HFF-Myc (cell line): ENCODE measurements around the gene RGS16.

Source experiments
- DNase-seq: peaks from one replicate; pipeline ENCODE4 v3.0.0-alpha.2; 2011; ENCODE audit warnings: low read depth; ENCODE audit errors: extremely low read depth
- H3K4me3 ChIP-seq: replicated peaks from 2 replicates; pipeline ENCODE4 v1.5.1; 2011; ENCODE audit warnings: low read depth, mild to moderate bottlenecking, control low read depth, low read length
- TF ChIP-seq, protein P1 (sequence below): IDR thresholded peaks from 2 replicates; pipeline ENCODE4 v1.5.1; 2012; ENCODE audit warnings: mild to moderate bottlenecking, low read depth, low read length, control low read depth; ENCODE audit errors: missing control alignments

Gene RGS16

GRCh38 chr1:182630586-182630985, 26.4 kb upstream of the RGS16 start:
- H3K4me3 ChIP-seq = no peak overlapping the region
- TF ChIP-seq, protein P1, sequence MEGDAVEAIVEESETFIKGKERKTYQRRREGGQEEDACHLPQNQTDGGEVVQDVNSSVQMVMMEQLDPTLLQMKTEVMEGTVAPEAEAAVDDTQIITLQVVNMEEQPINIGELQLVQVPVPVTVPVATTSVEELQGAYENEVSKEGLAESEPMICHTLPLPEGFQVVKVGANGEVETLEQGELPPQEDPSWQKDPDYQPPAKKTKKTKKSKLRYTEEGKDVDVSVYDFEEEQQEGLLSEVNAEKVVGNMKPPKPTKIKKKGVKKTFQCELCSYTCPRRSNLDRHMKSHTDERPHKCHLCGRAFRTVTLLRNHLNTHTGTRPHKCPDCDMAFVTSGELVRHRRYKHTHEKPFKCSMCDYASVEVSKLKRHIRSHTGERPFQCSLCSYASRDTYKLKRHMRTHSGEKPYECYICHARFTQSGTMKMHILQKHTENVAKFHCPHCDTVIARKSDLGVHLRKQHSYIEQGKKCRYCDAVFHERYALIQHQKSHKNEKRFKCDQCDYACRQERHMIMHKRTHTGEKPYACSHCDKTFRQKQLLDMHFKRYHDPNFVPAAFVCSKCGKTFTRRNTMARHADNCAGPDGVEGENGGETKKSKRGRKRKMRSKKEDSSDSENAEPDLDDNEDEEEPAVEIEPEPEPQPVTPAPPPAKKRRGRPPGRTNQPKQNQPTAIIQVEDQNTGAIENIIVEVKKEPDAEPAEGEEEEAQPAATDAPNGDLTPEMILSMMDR = no peak
- DNase-seq = no peak

GRCh38 chr1:182629499-182630096, 25.4 kb upstream of the RGS16 start:
- TF ChIP-seq, protein P1 = no peak
- no peak for DNase-seq
- no peak overlapping the region for H3K4me3 ChIP-seq

DNA sequence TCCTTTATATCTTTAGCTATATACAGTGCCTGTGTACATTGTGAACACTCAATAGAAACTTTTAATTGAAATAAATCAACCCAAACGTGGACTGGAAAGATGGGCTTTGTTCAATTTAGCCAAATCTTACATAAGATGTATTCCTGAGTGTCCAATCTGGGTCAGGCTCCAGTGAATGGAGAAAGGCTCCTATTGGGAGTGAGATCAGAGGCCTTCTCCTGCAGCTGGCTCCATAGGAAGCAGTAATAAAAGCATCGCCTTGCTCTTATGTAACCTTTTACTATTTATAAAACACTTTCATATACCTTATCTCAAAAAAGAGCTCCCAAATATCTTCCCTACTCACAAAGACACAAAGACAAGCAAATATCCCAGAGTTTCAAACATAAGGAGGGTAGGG, 24.9 kb upstream of the RGS16 start:
- no peak for DNase-seq
- TF ChIP-seq, protein P1 = no peak
- H3K4me3 ChIP-seq = no peak overlapping the region

GRCh38 chr1:182628657-182629056, 24.5 kb upstream of the RGS16 start:
- TF ChIP-seq, protein P1 = no peak
- no peak overlapping the region for H3K4me3 ChIP-seq
- no peak for DNase-seq

DNA sequence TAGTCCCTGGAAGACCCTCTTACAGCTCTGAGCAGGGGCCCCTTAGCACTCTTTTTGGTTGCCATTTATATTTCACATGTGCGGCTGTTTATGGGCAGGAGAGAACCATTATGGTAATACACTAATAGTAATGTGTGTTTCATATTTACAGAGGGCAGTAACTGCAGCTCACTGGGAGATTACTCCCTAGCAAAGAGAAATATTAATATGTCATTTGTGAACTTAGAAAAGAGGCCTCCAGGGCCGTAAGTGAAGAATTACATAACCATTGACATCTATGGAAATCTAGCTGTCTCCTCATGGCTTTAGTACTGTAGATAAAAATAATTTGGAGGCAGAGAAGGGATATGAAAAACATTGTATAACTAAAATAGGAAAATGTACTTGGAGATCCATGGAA, 23.4 kb upstream of the RGS16 start:
- TF ChIP-seq, protein P1 = no peak
- no peak overlapping the region for H3K4me3 ChIP-seq
- no peak for DNase-seq

DNA sequence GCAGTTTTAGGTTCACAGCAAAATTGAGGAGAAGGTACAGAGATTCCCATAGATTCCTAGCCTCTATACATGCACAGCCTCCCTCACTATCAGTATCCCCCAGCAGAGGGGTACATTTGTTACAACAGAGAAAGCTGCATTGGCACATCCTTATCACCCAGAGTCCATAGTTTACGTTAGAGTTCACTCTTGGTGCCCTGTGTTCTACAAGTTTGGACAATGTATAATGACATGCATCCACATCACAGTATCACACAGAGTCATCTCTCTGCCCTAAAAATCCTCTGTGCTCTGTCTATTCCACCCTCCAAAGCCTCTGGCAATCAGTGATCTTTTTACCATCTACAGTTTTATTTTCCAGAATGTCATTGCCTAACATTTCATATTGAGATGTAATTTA, 22.3 kb upstream of the RGS16 start:
- TF ChIP-seq, protein P1 = no peak
- DNase-seq = no peak
- no peak overlapping the region for H3K4me3 ChIP-seq
